Posterior vena cava (tissue), 2 donors: ENCODE measurements around the gene XIST. TPM values are rescaled to one million over a fixed set of nuclear protein-coding genes. Genes with fewer than 3 reads are reported as not detected.
"Not testable (repeated sequence)": the region's sequence is repeated elsewhere in the genome, so short reads cannot be mapped to it uniquely, and the experiment has no call there.

Source experiments
- DNase-seq: peaks from one replicate; pipeline ENCODE4 v3.0.0-alpha.2; 2020; ENCODE audit warnings: low spot score
- intact Hi-C, 2 donors: fragments of 100-400 bp; cut with DNase I; formaldehyde crosslinking; loops; one replicate each; pipeline versions ENCODE4 v1.14.1 to v1.14.2; 2022 to 2023
- long read RNA-seq, 2 donors: library from polyadenylated mRNA; unstranded; transcript quantifications; one replicate each; pipeline ENCODE4 v2.0.0, GENCODE V29; 2020 to 2021
- total RNA-seq, 2 donors: library from RNA; stranded (reverse); fragmentation: NEBNext Ultra II Directional; extraction: Animal tissue kit (Norgen Biotek cat#: 25700); gene quantifications; one replicate each; pipeline ENCODE4 v1.2.1, GENCODE V29; 2021
- donor health status: DM: yes; HTN: yes; CAD: no.
- donor health status: DM: yes; HTN: yes; CAD: no.

Gene XIST
- 100 to 1,000 TPM; 196 to 243 TPM for total RNA-seq
- long read RNA-seq, donor 1, full-length matches to known transcripts: 2 of 40 reads
- long read RNA-seq, donor 1, partial matches to known transcripts: 8 of 40 reads
- long read RNA-seq, donor 1, other reads (novel, unspliced or antisense): 30 of 40 reads
- long read RNA-seq, donor 2, partial matches to known transcripts: 1 of 20 reads
- long read RNA-seq, donor 2, other reads (novel, unspliced or antisense): 19 of 20 reads

DNA sequence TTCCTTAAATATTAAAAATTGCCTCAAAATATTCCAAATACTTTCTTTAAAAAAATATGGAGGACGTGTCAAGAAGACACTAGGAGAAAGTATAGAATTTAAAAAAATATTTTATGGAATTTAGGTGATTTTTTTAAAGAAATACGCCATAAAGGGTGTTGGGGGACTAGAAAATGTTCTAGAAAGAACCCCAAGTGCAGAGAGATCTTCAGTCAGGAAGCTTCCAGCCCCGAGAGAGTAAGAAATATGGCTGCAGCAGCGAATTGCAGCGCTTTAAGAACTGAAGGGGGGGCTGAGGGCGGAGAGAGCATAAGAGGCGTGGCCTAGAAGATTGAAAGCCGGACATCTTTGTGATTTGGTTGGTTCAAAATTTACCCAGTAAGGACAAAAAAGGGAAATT is at the start of gene XIST:
Gene XIST (minus strand): TSS at position 248 of the 400 bp plus-strand sequence.
- intact Hi-C loops: no loop called here

DNA sequence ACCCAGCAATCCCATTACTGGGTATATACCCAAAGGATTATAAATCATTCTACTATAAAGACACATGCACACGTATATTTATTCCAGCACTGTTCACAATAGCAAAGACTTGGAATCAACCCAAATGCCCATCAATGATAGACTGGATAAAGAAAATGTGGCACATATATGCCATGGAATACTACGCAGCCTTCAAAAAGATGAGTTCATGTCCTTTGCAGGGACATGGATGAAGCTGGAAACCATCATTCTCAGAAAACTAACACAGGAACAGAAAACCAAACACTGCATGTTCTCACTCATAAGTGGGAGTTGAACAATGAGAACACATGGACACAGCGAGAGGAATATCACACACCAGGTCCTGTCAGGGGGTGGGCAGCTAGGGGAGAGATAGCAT is 45.8 kb upstream of the XIST start:
- DNase-seq, intact Hi-C loops: not testable (repeated sequence)

More for the DNA sequence above, at the start of gene XIST:
- peak; percentile 90 for DNase-seq

DNA sequence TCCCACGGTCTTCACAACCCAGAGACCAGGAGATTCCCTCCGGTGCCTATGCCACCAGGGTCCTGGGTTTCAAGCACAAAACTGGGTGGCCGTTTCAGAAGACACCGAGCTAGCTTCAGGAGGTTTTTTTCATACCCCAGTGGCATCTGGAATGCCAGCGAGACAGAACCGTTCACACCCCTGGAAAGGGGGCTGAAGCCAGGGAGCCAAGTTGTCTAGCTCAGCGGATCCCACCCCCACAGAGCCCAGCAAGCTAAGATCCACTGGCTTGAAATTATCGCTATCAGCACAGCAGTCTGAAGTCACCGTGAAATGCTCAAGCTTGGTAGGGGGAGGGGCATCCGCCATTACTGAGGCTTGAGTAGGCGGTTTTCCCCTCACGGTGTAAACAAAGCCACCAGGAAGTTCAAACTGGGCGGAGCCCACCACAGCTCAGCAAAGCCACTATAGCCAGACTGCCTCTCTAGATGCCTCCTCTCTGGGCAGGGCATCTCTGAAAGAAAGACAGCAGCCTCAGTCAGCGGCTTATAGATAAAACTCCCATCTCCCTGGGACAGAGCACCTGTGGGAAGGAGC is 40.1 kb upstream of the XIST start:
- DNase-seq, intact Hi-C loops: not testable (repeated sequence)

DNA sequence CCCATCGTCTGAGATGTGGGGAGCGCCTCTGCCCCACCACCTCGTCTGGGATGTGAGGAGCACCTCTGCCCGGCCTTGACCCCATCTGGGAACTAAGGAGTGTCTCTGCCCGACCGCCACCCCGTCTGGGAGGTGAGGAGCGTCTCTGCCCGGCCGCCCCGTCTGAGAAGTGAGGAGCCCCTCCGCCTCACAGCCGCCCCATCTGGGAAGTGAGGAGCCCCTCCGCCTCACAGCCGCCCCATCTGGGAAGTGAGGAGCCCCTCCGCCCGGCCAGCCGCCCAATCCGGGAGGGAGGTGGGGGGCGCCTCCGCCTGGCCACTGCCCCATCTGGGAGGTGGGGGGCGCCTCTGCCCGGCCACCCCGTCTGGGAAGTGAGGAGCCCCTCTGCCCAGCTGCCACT is 29.7 kb upstream of the XIST start:
- intact Hi-C loops: not testable (repeated sequence)

DNA sequence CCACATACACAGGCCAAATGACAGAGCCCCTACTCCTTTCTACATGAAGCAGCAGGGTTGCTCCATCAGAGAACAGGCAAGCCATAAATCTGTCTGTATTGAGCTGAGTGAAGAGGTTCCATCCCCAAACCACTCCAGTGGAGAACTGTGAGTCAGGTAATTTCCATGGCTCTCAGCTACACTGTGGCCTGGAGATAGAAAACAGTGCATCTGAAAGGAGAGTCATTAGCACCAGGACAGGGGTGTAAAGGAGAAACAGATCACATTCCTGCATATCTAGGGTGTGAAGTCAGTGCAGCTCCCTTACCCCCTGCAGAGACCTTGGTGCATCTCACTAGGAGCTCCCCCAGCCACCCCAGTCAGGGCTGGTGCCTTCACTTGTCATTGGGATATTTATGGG is 25.2 kb upstream of the XIST start:
- no peak for DNase-seq
- intact Hi-C loops: no loop called here

More for the DNA sequence above, 29.7 kb upstream of the XIST start:
- DNase-seq: not testable (repeated sequence)

DNA sequence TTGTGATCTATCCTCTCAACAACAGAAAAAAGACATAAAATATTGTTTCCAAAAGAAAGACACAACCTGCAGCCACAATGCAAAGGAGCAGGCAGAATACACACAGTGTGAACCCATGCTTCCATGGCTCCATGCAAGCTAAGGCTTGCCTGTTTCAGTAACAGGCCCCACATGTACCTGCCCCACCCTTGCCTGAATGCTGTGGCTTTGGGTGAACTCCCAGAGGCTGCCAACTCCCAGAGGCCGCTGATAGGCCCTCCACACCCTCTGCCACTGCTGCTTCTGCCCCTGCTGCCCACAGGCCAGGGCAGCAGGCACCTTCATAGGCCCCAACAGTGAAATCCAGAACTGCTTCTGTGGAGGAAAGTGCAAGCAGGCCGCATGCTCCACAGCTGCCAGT is 24.4 kb upstream of the XIST start:
- intact Hi-C loops: no loop called here
- peak; percentile 34 for DNase-seq

DNA sequence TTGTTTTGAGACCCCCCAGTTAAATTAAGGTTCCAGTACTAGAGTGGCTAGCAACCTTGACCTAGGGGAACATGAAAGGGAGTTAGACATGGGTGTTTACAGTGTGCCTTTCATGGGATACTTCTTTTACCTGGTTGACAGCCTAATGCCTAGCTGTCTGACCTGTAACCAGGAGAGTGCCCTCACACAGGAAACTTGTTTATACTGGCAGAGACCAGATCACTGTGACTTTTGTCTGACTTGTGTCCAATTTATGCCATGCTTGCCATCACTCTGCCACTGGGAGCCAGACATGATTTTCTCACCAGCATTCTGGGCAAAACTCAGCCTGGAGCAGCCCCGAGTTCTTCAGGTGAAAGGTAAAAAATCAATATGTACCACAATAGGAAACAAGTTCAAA is 16.4 kb upstream of the XIST start:
- intact Hi-C loops: no loop called here
- no peak for DNase-seq

DNA sequence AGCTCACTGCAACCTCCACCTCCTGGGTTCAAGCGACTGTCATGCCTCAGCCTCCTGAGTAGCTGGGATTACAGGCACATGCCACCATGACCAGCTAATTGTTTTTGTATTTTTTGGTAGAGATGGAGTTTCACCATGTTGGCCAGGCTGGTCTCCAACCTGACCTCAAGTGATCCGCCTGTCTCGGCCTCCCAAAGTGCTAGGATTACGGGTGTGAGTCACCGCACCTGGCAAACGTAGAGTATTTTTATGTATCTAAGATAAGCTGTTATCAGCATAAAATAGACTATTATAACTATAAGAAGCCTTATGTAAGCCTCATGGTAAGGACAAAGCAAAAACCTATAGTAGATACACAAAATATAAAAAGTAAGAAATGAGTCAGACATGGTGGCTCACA is 14.6 kb upstream of the XIST start:
- no peak for DNase-seq
- intact Hi-C loops: no loop called here

DNA sequence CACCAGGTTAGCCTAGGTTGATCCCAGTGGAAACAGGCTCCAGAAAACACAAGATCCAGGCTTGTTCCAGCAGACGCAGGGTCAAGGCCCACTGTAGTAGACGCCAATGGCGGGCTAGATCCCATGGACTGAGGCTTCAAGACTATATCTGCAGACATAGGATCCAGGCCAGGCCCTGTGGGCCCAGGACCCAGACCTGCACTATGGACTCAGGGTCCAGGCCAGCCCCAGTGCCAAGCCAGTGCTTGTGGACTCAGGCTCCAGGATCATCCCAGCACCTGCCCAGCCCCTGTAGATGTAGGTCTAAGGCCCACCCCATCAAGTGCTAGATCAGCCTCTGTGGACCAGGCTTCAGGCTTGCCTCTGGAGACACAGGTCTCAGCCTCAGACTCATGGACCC is 11.3 kb upstream of the XIST start:
- intact Hi-C loops: loop anchor here in 1 of 2 donors (5.0 kb wide), 1 partner anchor 273 kb away; no protein-coding TSS in a partner anchor
- no peak for DNase-seq

DNA sequence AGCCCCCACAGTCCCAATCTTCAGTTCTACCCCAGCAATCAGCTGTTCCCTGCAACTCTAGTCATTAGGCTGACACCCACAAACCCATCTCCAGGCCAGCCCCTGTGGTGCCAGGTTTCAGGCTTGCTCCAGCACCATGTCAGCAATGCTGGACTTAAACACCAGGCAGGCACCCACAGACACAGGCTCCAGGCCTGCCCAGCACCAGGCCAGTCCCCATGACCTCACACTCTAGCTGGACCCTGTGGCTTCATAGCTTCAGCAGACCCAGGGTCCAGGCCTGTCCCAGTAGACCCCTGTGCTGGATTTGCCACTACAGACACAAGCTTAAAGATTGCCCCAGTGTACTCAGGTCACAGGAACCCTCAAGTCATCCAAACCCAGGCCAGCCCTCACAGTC is 10.8 kb upstream of the XIST start:
- intact Hi-C loops: loop anchor here in 1 of 2 donors (5.0 kb wide), 1 partner anchor 274 kb away; no protein-coding TSS in a partner anchor
- DNase-seq: no peak

DNA sequence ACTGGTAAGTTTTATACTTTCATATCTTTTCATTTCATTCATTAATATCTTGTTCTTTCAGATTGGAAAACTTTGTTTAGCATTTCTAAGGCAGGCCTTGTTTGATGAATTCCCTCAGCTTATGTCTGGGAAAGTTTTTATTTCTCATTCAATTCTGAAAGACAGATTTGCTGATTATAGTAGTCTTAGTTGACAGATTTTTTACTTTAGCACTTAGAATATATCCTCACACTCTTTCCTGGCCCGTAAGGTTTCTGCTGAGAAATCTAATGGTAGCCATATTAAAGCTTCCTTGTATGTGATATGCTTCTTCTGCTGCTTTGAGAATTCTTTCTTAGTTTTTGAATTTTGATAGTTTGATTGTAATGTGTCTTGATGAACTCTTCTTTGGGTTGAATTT is 7.1 kb upstream of the XIST start:
- DNase-seq: no peak
- intact Hi-C loops: loop anchor here (5.0 kb wide), 3 partner anchors 158 to 278 kb away; no protein-coding TSS in a partner anchor

DNA sequence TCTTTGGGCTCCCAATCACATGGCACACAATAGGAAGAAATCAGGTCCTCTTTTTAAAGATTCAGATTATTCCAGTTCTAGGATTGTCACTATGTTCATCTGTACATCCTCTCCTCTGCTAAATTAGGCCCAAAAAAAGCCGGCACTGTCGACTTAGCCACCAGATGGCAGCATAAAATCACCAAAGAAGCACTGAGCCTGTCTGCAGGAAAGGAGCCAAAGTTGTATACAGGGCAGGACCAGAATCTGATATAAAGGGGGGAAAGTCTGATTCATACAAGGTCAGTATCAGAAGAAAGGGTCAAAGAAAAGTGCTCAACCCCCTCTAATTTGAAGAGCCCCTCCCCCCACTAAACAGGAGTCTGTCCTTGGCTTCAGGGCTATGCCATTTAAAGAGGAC is 3.0 kb upstream of the XIST start:
- intact Hi-C loops: loop anchor here in 1 of 2 donors (5.0 kb wide), 2 partner anchors 162 to 277 kb away; no protein-coding TSS in a partner anchor
- DNase-seq: no peak

DNA sequence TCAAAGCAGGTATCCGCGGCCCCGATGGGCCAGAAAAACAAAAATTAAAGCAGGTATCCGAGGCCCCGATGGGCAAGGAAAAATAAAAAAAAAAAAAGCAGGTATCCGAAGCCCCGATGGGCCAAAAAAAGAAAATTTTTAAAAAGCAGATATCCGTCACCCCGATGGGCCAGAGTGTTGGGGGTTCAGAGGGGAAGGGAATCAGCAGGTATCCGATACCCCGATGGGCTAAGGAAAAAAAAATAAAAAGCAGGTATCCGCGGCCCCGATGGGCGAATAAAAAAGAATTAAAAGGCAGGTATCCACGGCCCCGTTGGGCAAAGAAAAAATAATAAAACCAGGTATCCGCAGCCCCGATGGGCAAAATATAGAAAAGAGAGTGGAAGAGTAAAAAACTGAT is 492 bp downstream of the XIST start:
- intact Hi-C loops: no loop called here
- DNase-seq: no peak

DNA sequence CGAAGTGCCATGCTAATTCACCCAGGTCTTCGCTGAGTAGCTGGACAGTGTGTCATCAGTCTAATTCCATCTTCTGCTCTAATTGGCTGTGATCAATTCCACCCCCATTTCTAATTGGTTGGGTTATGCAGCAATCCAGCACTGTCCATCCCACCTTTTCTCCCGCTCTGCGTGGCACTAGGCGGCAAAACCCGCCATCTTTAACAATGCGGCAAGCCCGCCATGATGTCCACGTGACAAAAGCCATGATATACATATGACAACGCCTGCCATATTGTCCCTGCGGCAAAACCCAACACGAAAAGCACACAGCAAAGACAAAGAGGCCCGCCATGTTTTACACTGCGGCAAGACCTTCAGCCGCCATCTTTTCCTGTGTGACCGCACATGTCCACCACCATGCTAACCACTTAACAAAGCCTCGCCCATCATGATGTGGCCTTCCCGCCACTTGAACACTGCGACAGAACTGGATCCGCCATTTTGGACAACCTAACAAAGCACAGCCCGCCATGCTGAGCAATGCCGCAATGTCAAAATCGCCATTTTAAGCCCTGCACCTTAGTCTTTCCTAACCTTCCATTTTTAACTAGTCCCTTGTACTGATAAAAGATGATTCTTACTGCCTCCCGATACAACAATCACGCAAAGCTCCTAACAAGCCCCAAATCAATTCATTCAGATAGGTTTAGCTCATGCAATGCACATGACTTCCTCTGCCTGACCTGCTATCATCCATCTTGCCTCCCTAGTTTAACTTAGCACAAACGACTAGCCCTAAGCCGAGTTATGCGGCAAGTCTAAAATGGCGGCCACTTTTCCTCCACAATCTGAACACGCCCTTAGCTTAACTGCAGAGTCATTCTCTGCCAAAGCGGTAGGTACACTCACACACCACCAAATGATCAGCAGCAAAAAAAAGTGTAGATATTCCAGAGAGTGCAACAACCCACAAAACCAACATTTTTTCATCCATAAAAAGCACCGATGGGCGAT is 1.2 kb downstream of the XIST start:
- DNase-seq: peak; percentile 93
- intact Hi-C loops: no loop called here

DNA sequence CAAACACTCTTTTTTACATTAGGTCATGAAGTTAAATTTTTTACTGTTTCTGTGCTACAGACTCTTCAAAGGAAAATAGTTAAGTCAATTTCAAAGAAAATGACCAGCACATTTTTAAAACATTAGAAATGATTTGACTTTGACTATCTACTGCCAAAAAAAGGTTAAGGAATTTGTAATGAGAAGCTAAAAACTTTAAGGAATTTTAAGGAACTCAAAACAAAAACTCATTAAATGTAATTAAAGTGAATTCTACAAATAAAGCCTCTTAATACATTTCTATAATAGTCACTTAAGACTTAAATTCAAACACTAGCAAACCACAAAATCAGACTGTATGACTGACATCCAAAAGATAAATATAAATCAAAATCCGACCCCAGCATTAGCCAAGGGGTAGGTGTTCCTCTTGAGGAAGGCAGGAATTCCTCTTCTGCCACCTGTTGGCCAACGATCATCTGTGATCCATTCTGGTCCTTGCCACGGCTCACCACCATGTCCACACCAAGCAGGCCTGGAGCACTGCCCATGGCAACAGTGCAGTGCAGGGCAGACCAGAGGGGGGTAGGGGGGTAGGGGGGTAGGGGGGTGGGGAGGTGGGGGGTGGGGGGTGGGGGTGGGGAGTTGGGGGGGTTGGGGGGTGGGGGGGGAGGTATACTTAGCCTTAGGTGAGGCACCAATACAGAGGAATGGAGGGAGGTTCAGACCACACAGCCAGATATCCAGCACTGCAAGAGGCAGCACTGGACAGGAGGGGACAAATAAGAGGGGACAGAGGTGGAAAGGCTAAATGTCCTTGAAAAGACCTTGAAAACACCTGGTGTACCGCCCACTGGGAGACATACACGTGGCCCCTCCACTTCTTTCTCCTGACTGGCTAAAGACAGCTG is 2.1 kb downstream of the XIST start:
- intact Hi-C loops: no loop called here
- DNase-seq: no peak

DNA sequence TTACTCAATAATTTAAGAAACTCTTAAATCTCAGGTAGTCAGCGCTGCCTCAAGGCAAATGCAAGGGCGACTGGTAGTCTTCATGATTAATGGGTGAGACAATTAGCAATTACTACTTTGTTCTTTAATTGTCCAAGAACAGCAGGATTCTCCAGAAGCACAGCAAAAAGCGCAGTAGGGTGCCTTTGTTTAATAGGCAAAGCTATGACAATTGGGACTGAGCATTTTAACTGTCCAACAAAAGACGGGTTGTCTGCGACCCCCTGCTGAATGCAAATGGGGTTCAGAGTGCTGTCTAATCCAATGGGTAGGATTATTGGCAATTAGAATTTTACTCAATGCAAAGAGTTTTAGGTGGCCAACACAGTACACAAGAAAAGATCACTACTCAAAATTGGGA is 3.4 kb downstream of the XIST start:
- intact Hi-C loops: no loop called here

DNA sequence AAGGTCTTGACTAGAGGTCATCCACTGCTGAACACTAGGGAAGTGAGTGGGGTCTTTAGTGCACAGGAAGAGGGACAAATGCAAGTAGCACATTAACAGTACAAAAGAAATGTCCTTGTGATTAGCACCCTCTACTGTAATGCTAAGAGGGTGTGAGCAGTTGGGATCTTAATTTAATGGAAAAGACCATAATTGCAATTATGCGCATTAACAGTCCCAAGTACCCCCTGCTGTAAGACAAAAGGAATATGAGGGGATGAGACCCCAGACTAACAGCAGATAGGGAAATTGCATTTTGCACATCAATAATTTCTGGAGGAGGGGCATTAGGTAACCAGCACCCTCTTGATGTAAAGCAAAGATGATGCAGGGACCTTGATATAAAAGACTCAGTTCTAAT is 4.5 kb downstream of the XIST start:
- intact Hi-C loops: no loop called here
- DNase-seq: no peak

More for the DNA sequence above, 3.4 kb downstream of the XIST start:
- no peak for DNase-seq

DNA sequence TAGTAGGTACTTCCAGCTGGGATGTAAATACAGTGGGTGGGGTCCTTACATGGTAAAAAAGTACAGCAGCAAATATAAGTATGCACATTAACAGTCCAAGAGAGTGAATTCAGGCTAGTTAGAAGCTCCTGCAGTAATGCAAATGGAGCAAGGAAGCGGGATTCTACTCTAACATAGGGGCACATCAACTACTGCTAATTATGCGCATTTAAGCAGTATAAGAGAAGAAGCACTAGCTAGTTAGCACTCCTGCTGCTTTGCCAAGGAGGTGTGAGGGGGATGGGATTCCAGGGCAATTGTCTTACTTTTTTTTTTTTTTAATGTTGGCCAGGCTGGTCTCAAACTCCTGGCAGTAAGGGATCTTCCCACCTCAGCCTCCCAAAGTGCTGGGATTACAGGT is 5.4 kb downstream of the XIST start:
- DNase-seq: no peak
- intact Hi-C loops: no loop called here
